Choroid plexus epithelial cell (primary cell): ENCODE data around the gene FFAR1.

Experiments used
- DNase-seq: peaks from one replicate; pipeline ENCODE4 v3.0.0-alpha.2; 2010; ENCODE audit warnings: low read depth
- H3K4me3 ChIP-seq: 2 replicates; pipeline ENCODE4 v1.5.1; 2011; ENCODE audit warnings: low read depth, mild to moderate bottlenecking, control low read depth, low read length, moderate library complexity
- CTCF ChIP-seq: conservative IDR thresholded peaks from 2 replicates; pipeline ENCODE4 v1.5.1; 2011; ENCODE audit warnings: low read depth, mild to moderate bottlenecking, control low read depth, inconsistent platforms, low read length, moderate library complexity

FFAR1 gene

GRCh38 chr19:35389192-35389861, 41.6 kb downstream of the FFAR1 start:
- no peak for TF ChIP-seq CTCF
- H3K4me3 ChIP-seq, result no peak overlapping the region
- DNase-seq, result no peak

GRCh38 chr19:35392742-35393715, 45.3 kb downstream of the FFAR1 start:
- no peak for TF ChIP-seq CTCF
- no peak for DNase-seq
- no peak overlapping the region for H3K4me3 ChIP-seq

GRCh38 chr19:35395382-35396199, 47.9 kb downstream of the FFAR1 start:
- TF ChIP-seq CTCF, result no peak
- H3K4me3 ChIP-seq, result no peak overlapping the region
- DNase-seq, result peak; percentile 7

- H3K4me3 ChIP-seq, result no peak overlapping the region
- no peak for TF ChIP-seq CTCF
- no peak for DNase-seq
Measured at GRCh38 chr19:35396240-35396885, 48.7 kb downstream of the FFAR1 start.

GRCh38 chr19:35397064-35397463, 49.4 kb downstream of the FFAR1 start:
- no peak for DNase-seq
- TF ChIP-seq CTCF, result no peak
- H3K4me3 ChIP-seq, result no peak overlapping the region
